GM19438 (cell line): Measurements from ENCODE around the gene KLRF1.

ENCODE experiments used
- ATAC-seq: cut with Tn5 transposase; IDR thresholded peaks from one replicate; pipeline ENCODE4 v1.9.1; 2021; ENCODE audit warnings: low read depth; ENCODE audit not compliant: unreplicated experiment

Gene KLRF1, protein sequence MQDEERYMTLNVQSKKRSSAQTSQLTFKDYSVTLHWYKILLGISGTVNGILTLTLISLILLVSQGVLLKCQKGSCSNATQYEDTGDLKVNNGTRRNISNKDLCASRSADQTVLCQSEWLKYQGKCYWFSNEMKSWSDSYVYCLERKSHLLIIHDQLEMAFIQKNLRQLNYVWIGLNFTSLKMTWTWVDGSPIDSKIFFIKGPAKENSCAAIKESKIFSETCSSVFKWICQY

GRCh38 chr12:9827209-9827888 is at the start of gene KLRF1:
KLRF1 (plus strand) TSS chr12:9827481; CDS start chr12:9827545, 64 bp downstream.
- ATAC-seq = no peak

DNA sequence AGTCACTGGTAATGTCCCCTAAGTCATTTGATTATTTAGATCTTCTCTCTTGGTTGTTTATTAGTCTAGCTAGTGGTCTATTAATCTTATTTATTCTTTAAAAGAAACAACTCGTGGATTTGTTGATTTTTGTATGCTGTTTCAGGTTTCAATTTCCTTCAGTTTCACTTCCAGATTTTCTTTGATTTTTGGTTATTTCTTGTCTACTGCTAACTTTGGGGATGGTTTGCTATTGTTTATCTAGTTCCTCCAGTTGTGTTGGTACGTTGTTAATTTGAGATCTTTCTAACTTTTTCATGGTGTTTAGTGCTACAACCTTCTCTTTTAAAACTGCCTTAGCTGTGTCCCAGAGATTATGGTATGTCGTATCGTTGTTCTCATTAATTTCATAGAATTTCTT is 48.1 kb upstream of the KLRF1 start:
- no peak for ATAC-seq

- no peak for ATAC-seq
These were observed 45.9 kb upstream of the KLRF1 start for GRCh38 chr12:9781360-9781759.

GRCh38 chr12:9782547-9783382 is 44.5 kb upstream of the KLRF1 start:
- ATAC-seq = no peak

DNA sequence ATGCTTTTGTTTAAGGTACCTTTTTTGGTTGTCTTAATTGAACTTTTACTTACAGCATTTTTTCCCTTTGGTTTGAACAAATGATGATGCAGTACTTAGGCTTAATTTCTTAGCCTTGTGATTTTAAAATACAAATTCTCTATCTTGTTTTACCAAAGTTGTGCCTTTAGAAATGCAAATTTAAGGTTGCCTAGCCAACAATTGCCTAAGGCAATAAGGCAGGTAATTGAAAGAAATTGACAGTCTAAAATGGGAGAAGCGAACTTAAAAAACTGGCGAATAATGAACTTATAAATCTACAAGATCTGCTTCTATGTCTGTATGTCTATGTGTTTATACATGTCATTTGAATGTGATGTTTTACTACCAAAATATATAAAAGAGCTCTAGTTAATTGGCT is 43.0 kb upstream of the KLRF1 start:
- no peak for ATAC-seq

- no peak for ATAC-seq
These were observed 42.5 kb upstream of the KLRF1 start for GRCh38 chr12:9784816-9785215.

GRCh38 chr12:9786726-9787717 is 40.3 kb upstream of the KLRF1 start:
- no peak for ATAC-seq

DNA sequence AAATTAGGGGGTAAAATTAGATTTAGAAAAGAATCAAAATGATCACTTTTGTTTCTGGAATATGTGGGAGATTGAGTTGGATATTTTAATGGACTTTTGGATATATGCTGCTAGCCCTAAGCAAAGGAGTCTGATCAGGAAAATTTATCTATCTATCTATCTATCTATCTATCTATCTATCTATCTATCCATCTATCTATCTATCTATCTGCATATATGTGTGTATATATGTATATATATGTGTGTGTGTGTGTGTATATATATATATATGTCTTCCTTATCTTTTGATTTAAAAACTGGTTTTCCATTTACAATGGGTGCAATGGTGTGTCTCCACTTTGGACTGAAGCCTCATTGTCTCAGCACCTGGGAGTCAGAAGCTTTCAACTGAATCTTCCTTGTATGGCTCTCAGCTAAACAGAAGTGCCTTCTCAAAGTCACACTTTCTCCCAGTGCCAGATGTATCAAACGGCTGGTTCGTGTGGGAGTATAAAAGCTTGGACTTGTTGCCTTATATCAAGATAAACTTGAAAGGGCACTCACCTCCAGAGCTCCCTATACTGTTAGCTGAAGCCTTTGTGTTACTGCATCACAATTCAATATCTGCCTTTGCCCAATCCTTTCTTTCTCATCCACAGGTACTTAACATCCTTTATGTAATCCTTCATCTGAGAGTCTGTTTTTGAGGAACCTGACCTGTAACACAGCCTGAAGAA is 34.9 kb upstream of the KLRF1 start:
- no peak for ATAC-seq

- no peak for ATAC-seq
These were observed 34.2 kb upstream of the KLRF1 start for GRCh38 chr12:9792961-9793617.

GRCh38 chr12:9793779-9794395 is 33.4 kb upstream of the KLRF1 start:
- no peak for ATAC-seq

DNA sequence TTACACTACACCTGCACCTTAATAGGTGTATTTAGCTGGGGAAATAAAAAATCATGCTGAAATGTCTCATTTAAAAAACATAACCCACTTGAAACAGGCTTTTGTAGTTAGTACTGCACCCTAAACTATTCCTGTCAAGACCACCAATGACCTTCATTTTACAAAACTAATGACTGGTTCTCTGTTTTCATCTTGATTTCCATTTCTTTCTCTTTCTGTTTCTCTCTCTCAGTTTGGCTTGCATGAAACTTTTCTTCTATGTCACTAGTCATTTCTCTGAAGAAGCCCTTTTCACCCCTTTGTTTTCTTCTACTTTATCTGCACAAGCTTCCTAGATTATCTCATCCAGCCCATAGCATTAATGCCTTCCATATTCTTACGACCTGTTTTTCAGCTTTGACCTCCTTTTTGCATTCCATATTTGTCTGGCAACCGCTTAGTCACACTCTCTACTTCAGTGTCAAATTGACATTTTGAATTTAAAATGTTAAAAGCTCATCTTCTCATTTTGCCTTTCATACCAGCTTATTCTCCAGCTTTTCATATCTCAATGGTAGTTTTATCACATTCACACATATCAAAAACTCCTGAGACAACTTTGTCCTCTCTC is 32.7 kb upstream of the KLRF1 start:
- no peak for ATAC-seq

GRCh38 chr12:9795945-9796344 is 31.3 kb upstream of the KLRF1 start:
- no peak for ATAC-seq

DNA sequence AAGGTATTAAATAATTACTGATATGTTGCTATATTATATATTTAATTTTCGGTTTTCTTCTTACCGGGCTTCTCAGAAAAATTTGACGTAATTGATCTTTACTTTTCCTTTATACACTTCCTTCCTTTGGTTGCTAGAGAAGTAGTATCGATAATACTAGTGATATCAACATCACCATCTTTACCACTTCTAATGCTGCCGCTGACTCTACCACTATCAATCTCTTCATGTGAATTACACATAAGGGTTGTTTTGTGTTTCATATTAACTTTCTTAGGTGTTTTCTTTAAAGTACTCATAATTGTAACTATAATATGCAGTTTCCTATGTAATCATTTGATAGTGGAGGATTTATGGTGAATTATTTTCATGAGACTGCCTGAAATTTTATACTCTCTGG is 30.9 kb upstream of the KLRF1 start:
- ATAC-seq = no peak

- no peak for ATAC-seq
These were observed 30.3 kb upstream of the KLRF1 start for GRCh38 chr12:9796971-9797370.

- peak; percentile 95 for ATAC-seq
These were observed 29.3 kb upstream of the KLRF1 start for GRCh38 chr12:9797722-9798619.

GRCh38 chr12:9799961-9800360 is 27.3 kb upstream of the KLRF1 start:
- ATAC-seq = no peak

DNA sequence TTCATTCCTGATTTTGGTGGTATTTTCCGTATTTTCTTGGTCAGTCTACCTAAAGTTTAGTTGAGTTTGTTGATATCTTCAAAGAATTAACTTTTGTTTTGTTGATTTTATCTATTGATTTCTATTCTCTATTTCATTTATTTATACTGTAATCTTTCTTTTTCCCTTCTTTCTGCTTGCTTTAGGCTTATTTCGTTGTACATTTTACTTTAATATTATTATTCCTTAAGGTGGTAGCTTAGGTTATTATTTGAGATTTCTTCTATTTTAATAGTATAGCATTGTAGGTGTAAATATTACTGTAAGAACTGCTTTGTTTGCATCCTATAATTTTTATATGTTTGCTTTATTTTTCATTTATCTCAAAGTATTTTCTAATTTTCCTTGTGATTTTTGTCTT is 21.4 kb upstream of the KLRF1 start:
- ATAC-seq = no peak
